A673 (cell line): ENCODE measurements around the gene COL8A1. TPM values are rescaled to one million over a fixed set of nuclear protein-coding genes. Genes with fewer than 3 reads are reported as not detected.

Experiments
- BruUV-seq: library from RNA; stranded (reverse); fragments of 400-500 nt; replicated peaks from 2 replicates; lab custom pipeline; 2021; lab: Mats Ljungman, UMichigan
- CTCF ChIA-PET: fragments of 300-600 bp; sonication (Branson Sonifier 250); formaldehyde crosslinking; loops from one replicate; lab custom pipeline; 2022; ENCODE audit warnings: antibody characterized with exemption; lab: Charles Lee
- POLR2A ChIA-PET: fragments of 300-600 bp; sonication (Branson Sonifier 250); formaldehyde crosslinking; loops from one replicate; lab custom pipeline; 2022; ENCODE audit warnings: antibody characterized with exemption; ENCODE audit not compliant: low non-redundant PET; lab: Charles Lee
- DNase-seq: peaks from one replicate; pipeline ENCODE4 v3.0.0-alpha.2; 2015; ENCODE audit warnings: low spot score
- H3K27ac ChIP-seq: fragments of 200-600 bp; sonication (generic); 2 replicates; pipeline ENCODE4 v1.5.1; 2016; ENCODE audit warnings: mixed run types, low read depth, mild to moderate bottlenecking, mixed read lengths, antibody characterized with exemption, low read length; ENCODE audit not compliant: poor library complexity, severe bottlenecking
- H3K27me3 ChIP-seq: fragments of 200-600 bp; sonication (generic); replicated peaks from 2 replicates; pipeline ENCODE4 v1.6.1; 2017; ENCODE audit warnings: mixed run types, low read depth, mild to moderate bottlenecking, mixed read lengths, antibody characterized with exemption, low read length; ENCODE audit not compliant: insufficient read depth, poor library complexity
- H3K36me3 ChIP-seq: fragments of 200-600 bp; sonication (generic); 2 replicates; pipeline ENCODE4 v1.6.1; 2016; ENCODE audit warnings: mixed run types, mild to moderate bottlenecking, mixed read lengths, antibody characterized with exemption, low read length; ENCODE audit not compliant: insufficient read depth, poor library complexity, severe bottlenecking
- H3K4me1 ChIP-seq: fragments of 200-600 bp; sonication (generic); 2 replicates; pipeline ENCODE4 v1.6.1; 2017; ENCODE audit warnings: mixed run types, mild to moderate bottlenecking, mixed read lengths, antibody characterized with exemption, low read length; ENCODE audit not compliant: insufficient read depth, poor library complexity, severe bottlenecking
- H3K4me3 ChIP-seq: fragments of 200-600 bp; sonication (generic); 2 replicates; pipeline ENCODE4 v1.5.1; 2016; ENCODE audit warnings: low read depth, mixed run types, mild to moderate bottlenecking, mixed read lengths, low read length; ENCODE audit not compliant: poor library complexity, severe bottlenecking
- H3K9me3 ChIP-seq: fragments of 200-600 bp; sonication (generic); 2 replicates; pipeline ENCODE4 v1.6.1; 2016; ENCODE audit warnings: mixed run types, low read depth, mild to moderate bottlenecking, mixed read lengths, antibody characterized with exemption, low read length; ENCODE audit not compliant: poor library complexity, severe bottlenecking
- CTCF ChIP-seq: fragments of 300-800, 200-600 bp; sonication (generic); conservative IDR thresholded peaks from 2 replicates; pipeline ENCODE4 v1.5.1; 2017; ENCODE audit warnings: low read depth, mild to moderate bottlenecking, antibody characterized with exemption, low read length, moderate library complexity, mixed read lengths
- EZH2 ChIP-seq: fragments of 200-600 bp; sonication (generic); IDR thresholded peaks from 2 replicates; pipeline ENCODE4 v1.6.1; 2017; ENCODE audit warnings: borderline replicate concordance, low read depth, mild to moderate bottlenecking, mixed read lengths, antibody characterized with exemption, low read length; ENCODE audit not compliant: poor library complexity, severe bottlenecking
- intact Hi-C: fragments of 100-400 bp; cut with micrococcal nuclease; formaldehyde crosslinking; loops from one replicate; pipeline ENCODE4 v1.10.0; 2022; ENCODE audit not compliant: unreplicated experiment
- total RNA-seq: library from RNA; stranded (reverse); gene quantifications from 2 replicates; pipeline ENCODE4 v1.2.3, GENCODE V29; 2021

The COL8A1 gene
- total RNA-seq, 1 experiment from 2014 or later: 2.5 TPM

GRCh38 chr3:99762901-99763300, 124.5 kb downstream of the COL8A1 start:
- no peak for DNase-seq
- peaks cover 6% of the 10 kb centered on the region for H3K27me3 ChIP-seq
- BruUV-seq: no TSS peak
- TF ChIP-seq CTCF: no peak
- TF ChIP-seq EZH2: no peak
- no peak overlapping the region for H3K27ac ChIP-seq
- no peaks in the 10 kb centered on the region for H3K9me3 ChIP-seq
- no peaks in the 10 kb centered on the region for H3K36me3 ChIP-seq
- POLR2A ChIA-PET: interaction anchor here (0.7 kb wide), 1 partner anchor 918 kb away, joined by 5 read pairs; no protein-coding TSS in a partner anchor
- CTCF ChIA-PET: no interaction called here
- no peak overlapping the region for H3K4me3 ChIP-seq
- intact Hi-C loops: no loop called here
- no peaks in the 10 kb centered on the region for H3K4me1 ChIP-seq

GRCh38 chr3:99764377-99764776, 126.0 kb downstream of the COL8A1 start:
- Histone ChIP-seq H3K4me3 (no peak overlapping the region), H3K27ac (no peak overlapping the region), H3K9me3 (no peaks in the 10 kb centered on the region), H3K4me1 (no peaks in the 10 kb centered on the region), H3K36me3 (no peaks in the 10 kb centered on the region), H3K27me3 (peaks cover 3% of the 10 kb centered on the region)
- no TSS peak for BruUV-seq
- DNase-seq: no peak
- no peak for TF ChIP-seq EZH2
- no peak for TF ChIP-seq CTCF
- intact Hi-C loops: no loop called here
- ChIA-PET CTCF (no interaction called here), POLR2A (no interaction called here)

GRCh38 chr3:99765042-99765942, 126.9 kb downstream of the COL8A1 start:
- no peak for DNase-seq
- Histone ChIP-seq H3K9me3 (no peaks in the 10 kb centered on the region), H3K27ac (no peak overlapping the region), H3K4me1 (no peaks in the 10 kb centered on the region), H3K4me3 (no peak overlapping the region), H3K27me3 (peaks cover 3% of the 10 kb centered on the region), H3K36me3 (no peaks in the 10 kb centered on the region)
- intact Hi-C loops: no loop called here
- ChIA-PET CTCF (no interaction called here), POLR2A (no interaction called here)
- no TSS peak for BruUV-seq
- TF ChIP-seq CTCF: no peak
- TF ChIP-seq EZH2: no peak
